GDM1 (cell line): ENCODE data around the gene RAP2A.

Experiments used
- DNase-seq: peaks from one replicate; lab custom pipeline; 2025; lab: John Stamatoyannopoulos, UW

RAP2A gene

DNA sequence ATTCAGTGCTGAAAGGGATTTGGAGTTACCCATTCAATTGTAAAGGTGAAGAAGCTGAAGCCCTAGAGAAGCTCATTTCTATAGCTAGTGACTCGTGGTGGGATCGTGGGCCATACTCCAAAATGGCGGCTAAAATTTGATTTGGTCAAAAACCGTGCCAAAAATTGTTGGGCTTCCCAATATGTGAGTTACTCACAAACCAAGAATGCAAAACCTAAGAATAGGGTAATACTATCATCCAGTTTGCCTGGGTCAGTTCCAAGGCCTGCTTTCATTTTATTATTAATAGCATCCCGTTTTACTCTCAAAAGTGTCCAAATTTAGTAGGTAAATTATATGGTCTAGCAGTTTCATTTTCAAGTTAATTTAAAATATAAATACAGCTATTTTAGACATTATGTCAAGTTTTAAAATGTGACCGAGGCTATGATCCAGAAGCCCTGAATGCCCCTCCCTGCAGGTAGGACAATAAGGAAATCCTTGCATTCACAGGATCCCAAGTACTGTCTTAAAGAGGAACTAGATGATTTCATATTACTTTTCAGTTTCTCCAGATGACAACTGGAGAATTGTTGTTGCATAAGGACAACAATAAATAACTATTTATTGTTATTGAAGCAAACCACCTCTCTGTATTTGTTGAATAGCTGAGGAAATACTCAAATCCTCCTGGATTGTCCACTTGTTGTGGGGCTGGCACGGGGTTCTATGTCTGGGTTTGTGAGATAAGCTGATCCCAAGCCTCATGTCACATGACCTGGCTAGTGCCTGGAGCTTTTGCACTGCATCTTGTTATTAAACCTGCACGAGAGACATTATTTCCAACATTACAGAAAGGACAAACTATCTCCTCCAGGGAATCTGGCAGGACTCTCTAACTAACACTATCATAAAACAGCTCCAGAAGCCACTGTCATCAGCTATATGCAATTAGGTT, 11.6 kb upstream of the RAP2A start:
- no peak for DNase-seq

DNA sequence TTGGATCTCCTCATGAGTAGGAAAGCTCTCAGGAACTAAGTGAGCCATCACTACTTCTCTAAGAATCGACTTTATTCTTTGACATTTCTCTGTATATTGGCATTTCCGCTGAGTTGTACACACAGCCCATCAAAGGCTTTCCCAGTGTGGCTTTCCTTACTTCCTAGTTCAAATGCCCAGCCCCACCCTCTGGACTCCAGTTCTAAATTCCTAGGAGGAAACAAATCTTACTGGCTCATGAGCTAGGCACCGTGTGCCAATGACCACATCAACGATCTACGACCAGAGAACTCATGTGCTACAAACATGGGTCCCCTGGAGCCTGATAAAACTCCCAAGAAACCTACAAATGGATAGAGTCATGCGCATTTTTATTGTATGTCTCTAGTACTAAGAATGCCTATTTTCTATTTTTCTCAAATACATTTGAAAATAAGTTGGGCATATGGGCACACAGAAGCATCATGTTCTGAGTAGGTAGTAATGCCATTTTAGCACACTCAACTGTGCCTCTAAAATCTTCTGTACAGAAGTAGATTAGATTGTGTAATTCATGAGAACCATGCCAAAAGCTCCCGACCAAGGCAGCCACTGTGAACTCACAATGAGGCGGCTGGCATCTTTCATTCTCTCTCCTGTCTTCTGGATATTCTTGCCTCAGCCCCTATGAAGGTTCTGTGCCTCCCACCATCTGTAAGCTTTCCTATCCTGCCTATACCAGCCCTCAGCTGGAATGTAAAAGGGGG, 10.5 kb upstream of the RAP2A start:
- no peak for DNase-seq

DNA sequence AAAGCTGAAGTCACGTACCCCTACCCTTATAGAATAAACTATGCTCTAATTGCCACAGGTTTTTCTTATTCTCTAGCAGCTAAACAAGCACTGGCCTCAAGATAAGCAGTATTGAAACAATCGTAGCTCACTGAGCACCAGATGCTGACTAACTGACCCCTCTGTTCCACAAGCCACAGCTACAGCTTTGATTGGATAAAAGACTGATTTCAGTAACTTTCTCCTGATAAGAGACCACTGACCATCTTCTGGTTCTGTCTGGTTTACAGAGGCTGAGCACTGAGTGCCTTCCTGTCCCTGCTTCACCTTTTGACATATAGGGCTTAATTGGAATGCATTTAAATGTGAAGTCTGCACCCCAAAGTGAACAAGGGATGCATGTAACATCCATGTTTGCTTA, 8.4 kb upstream of the RAP2A start:
- DNase-seq: no peak

DNA sequence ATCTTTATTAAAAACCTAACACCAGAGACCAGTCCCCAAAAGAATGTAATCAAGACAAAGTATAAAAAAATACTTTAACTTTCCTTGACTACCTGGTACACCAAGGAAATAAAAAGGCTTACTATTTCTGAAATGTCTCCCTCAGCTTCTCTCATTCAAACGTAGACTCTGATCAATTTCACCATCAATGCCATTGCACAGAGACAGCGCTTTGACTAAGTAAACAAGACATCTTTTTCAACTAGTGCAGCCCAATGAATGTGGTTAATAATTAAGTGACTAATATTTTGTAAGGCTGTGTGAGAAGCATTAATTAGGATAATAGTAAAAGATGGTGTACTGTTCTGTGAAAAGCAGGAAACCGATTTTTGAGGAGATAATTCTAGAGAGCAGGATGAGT, 7.3 kb upstream of the RAP2A start:
- DNase-seq: no peak

DNA sequence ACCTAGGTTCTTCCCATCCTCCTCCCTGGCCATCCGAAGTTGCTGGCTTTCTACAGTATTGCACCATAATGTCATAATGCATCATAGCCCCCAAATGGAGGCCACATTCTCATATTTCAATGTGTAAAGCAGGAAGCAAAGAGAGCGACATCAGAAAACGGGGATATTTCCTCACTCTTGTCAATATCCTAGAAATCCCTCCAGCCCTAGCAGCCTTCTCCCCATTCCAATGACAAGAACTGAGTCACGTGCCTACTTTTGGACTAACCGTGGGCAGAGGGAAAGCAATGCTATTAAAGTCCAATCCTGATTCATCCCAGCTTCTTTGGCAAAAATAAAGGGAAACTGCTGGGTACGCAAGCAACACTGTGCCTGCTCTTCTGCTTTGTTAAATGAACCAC, 4.3 kb upstream of the RAP2A start:
- no peak for DNase-seq

DNA sequence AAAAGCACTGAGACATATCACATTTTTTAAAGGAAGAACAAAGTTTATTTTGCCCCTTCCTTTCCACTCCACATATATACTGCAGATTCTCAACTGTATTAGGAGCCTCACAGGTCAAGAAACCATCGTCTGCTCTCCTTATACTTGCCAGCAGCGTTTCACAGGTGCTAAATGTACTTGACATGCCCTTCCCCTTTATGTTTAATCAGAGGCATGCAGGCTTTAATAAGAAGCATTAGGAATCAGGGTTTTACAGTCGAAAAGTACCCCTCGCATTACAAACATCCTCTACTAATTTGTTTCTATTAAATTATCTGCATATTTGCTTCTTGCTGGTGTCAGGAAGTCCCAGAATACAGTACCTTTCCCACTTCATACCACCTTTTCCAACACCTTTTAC, 3.7 kb upstream of the RAP2A start:
- no peak for DNase-seq

DNA sequence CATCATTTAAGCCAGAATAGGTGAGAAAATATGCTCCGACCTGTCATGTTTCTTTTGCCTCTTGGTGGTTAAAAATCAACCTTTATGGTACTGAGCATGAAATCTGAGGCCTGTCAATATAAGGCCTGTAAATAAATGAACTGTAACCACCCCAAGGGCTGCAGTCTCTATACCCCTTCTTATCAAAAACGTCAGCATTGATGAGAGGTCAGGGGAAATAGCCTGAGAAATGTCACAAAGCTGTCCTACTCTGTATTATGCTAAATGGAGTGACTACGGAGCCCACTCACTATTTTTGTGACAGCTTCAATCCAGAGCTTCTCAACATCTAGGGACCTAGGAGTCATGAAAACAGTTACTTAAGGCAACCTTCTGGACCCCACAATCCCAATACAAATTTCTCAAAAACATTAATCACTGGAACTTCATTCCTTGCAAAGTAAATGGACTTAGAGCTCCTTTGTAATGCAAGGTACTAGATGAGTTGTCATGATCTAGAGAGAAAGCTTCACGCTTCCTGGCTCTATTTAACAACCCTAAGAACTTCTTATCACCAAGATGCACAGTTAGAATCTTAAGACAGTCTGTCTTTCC, 2.7 kb upstream of the RAP2A start:
- no peak for DNase-seq

DNA sequence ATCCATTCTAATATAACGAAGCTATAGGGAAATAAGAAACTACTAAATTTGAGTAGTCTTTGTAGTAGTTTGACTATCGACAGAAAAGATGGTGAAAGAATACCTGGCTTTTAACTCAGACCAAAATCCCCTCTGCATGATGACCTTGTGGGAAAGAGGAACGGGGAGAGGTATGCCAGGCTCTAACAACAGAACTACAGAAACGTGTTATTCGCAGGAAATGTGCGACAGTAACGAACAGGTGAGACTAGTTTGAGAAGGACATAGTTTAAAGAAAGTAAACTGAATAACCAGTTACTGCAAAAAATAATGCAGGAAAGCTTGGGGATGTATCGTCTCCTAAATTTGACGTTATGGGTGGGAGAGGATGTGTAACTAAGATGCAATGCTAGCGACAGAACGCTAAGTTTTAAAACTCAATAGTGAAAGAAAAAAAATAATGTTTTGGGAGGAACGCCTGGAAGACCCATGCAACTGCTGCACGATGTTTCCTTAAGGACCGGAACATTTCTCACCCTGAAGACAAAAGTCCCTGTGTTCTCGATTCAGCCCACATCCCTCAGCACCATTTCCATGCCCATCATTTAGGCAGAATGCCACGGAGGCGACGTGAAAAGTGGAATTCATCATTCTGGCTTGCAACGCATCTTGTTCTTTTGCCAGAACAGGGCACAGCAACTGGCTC, 1.6 kb upstream of the RAP2A start:
- no peak for DNase-seq

DNA sequence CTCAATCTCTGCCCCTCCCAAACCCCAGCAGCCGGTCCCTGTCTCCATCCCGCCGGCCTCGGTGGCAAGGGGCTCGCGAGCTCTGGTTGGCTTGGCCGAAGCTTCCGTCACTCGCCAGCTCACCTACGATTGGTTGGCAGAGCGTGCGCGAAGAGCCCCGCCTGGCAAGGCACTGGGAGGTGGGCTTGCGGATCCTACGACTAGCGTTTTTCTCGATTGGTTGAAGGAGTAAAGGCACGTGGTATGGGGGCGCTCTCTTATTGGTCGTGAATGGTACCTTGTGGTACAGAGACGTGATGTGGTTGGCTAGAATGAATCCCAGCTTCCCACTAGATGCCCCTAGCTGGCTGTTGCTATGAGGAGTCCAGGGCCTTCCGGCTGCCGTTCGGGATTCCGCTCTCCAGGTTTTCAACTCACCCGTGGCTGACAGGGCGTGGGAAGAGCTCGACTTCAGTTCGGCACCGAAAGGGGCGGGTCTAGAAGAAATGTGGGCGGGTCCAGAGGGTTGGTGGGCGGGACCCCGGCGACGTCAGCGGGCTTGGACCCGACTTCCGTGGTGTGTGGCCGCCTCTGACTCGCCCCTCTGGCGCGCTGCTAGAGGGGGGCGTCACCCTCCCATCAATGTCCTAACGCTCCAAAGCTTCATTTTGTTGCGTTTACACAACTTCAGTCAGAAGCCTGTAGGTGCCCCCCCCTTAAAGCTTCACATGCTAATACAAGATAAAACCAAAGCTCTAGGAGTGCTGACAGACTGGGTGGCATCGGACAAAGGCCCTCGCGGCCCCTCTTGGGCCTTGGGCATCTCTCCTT, 847 bp upstream of the RAP2A start:
- peak; percentile 100 for DNase-seq

DNA sequence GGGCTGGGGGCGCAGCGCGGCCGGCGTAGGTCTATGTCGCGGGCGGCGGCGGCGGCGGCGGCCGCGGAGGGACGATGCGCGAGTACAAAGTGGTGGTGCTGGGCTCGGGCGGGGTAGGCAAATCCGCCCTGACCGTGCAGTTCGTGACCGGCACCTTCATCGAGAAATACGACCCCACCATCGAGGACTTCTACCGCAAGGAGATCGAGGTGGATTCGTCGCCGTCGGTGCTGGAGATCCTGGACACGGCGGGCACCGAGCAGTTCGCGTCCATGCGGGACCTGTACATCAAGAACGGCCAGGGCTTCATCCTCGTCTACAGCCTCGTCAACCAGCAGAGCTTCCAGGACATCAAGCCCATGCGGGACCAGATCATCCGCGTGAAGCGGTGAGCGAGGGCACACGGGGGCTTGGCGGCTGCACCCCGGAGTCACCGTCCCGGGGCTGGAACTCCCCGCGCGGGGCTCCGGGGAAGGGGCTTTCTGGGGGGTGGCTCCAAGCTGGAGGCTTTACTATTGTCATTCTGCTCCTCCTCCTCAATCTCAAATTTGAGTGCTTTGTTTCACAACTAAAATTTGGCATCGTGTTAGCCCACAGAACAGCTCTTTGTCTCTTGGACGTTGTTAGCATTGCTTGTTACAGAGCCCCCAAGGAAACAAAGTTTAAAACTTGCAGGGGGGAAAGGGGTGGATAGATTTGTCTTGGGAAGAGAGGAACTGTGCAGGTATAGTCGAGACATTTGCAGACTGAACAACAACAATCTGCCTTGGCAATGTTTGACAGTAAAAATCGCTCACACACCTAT, 630 bp downstream of the RAP2A start:
- peak; percentile 50 for DNase-seq

DNA sequence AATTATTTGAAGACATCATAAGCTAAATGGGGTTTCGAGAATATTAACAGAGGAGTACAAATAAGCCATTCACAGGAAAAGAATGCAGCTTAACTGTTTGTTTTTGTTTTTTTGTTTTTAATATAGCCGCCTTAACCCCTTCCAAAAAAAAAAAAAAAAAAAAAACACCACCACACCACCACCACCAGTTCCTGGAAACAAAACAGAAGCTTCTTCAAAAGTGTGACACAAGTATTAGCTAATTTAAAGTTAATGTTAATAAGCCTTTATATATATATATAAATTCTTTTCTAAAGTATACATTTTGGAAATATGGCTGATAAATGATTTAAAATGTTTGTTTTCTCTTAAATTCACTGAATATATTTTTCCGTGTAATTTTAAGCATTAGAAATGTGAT, 1.4 kb downstream of the RAP2A start:
- no peak for DNase-seq

DNA sequence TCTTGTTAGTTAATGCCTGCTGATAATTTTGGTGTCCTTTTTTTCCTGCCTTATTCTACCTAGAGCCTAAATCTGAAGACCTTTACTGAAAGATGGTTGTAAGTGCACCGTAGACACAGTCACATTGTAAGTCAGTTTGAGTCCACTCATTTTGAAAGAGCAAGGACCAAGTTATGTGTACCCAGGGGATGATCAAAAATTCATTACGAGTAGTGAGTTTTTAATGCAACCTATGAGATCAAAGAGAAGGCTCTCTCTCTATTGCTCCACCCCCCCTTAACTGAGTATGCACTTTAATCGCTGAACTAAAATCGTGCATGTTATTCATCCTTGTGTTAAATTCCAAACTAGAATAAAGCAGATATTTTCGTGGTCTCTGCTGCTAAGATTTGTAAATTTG, 1.8 kb downstream of the RAP2A start:
- DNase-seq: no peak

DNA sequence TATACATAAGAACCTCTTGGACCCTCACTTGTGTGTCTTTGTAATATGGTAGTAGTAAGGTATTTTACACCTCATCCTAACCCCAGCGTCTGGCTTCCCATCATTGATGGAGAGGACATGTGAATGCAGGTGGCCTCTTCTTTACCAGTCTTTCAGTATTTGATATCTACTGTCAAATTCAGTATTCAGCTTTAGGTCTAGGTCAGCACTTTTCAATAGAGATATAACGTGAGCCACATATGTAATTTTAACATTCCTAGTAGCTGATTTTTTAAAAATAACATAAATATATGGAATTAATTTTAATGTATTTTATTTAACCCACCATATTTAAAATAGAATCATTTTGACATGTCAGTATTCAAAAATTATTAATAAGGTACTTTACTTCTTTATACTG, 2.9 kb downstream of the RAP2A start:
- no peak for DNase-seq

DNA sequence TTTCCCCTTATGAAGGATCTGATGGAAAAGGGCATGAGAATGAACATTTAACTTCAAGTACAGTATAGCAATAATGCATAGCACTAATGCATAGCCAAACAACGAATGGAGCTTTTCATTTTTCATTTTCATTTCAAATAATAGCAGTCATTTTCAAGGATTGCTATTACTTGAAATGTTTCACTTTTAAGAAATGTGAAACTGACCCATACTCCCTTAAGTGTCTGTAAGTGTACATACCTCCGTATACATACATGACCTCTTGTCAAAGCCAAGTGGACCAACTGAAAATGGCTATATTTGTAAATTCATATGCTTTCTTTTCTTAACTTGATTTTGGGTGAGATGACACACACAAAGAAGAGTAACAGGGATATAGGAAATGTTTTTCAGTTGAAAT, 3.8 kb downstream of the RAP2A start:
- DNase-seq: no peak

DNA sequence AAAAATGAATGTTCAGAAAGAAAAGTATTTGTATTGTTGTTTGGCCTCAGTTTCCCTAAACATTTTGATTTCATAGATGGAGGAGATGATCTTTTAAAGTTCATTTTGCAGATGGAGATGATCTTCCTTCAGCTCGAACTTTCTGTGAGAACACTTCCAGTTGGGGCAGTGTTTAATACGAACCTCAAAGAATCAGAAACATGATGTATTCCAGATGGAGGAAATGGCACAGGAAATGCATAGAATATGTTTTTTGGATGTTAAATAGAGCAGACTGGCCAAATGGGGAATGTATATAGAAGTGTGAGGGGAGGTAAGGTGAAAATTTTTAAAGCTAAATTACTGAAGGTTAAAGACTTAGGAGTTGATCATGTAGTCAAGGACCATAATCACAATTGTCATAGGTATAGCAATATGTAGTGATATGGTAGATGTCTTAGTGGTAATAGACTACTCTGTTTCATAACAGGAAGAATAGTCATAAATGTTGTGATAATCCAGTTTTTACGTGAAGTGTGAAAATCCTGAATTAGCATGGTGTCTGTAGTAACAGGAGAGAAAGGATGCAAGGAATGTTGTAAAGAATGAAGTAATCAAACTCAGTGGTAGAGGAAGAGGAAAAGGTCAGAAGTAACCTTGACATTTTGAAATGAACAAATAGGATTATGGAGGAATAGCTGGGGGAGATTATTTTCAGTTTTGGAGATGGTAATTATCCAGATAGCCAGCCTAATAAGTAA, 5.1 kb downstream of the RAP2A start:
- no peak for DNase-seq

DNA sequence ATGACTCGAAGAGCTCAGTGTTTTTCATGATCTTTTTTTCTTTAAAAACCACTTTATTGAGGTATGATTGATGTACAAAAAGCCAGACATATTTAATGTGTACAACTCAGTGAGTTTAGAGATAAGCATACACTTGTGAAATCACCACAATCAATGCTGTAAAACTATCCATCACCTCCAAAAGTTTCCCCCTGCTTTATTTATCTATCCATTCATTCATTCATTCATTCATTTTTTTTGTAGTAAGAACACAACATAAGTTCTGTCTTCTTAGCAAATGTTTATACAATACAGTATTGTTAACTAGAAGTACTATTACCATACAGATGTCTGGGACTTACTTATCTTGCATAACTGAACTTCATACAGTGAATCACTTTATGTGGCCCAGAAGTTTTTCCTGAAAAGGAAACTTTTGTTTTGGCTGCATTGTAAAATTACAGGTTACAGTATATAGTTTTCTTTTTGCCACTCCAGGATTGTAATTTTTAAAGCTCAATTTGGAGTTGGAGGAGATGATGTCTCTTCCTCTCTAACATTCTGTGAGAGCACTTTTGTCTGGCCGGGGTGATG, 6.7 kb downstream of the RAP2A start:
- DNase-seq: no peak

DNA sequence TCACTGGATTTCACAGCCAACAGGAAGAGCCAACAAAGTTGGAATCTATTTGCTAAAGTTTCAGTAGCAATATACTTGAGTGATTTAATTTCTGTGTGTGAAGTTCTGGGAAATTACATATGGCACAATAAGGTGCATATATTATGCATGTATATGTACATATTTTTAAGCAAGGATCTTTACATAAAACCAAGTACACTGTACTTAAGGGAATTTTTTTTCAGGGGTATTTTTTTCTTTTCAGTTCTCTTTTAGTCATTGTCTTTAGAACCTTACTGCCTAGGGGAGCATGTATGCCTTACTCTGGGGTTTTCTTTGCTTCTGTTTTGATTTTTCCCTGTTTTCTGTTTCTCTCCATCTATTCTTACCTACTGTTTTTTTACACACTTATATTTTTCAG, 7.4 kb downstream of the RAP2A start:
- no peak for DNase-seq

DNA sequence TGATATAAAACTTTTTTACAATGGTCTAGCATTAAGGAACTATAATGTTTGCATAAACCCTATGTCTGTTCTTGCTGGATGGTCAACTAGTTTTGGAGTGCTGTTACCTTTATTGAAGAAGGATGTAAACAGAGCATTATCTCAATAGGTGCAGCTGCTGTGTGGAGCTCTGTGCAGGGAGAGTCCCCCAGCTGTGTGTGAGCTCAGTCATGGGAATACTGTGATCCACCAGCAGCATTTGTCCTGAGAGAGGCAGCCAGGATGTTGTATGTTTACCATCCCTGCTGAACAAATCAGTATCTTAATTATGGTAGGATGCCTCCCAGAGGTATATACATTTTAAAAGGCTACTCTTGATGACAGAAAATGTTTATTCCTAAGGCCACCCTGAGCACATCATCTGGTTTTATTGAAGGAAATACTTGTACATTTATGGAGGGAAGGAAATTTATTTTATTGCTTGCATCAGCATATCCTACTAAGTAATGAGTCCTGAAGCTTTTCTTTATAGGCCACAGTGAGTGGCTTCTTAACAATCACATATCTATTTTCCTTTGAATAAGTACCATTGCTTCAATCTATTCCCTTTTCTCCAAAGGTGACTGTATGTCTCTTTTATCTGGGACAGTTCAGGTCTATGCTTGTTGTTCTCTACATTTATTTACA, 11.7 kb downstream of the RAP2A start:
- no peak for DNase-seq

DNA sequence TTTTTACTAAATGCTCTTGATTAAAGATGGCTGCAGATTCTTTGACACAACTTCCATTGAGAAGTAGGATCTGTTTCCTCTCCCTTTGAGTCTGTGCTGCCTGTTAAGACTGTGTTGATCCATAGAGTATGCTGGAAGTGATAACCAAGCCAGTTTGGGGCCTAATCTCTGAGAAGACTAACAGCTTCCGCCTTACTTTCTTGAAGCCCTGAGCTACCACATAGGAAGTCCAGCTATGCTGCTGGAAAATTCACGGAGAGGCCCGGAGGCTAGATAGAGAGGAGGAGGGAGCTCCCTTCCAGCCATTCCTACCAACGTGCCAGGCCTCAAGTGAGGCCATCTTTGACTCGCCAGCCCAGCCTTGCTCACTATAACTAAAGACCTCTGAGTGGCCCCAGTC, 12.5 kb downstream of the RAP2A start:
- no peak for DNase-seq
